PC-3 (cell line): Measurements from ENCODE around the gene CCDC24.

Source experiments
- CTCF ChIP-seq: fragments of 300-600 bp; sonication (generic); conservative IDR thresholded peaks from 2 replicates; pipeline ENCODE4 v1.5.1; 2017; ENCODE audit warnings: antibody characterized with exemption, low read depth, mild to moderate bottlenecking, low read length
- EZH2 ChIP-seq: fragments of 300-600 bp; sonication (generic); IDR thresholded peaks from one replicate; pipeline ENCODE4 v1.6.1; 2017; ENCODE audit warnings: antibody characterized with exemption, mild to moderate bottlenecking, low read length; ENCODE audit not compliant: unreplicated experiment
- EZH2phosphoT487 ChIP-seq: fragments of 300-600 bp; sonication (generic); IDR thresholded peaks from 2 replicates; pipeline ENCODE4 v1.6.1; 2018; ENCODE audit warnings: mild to moderate bottlenecking, antibody characterized with exemption, low read length, borderline replicate concordance

DNA sequence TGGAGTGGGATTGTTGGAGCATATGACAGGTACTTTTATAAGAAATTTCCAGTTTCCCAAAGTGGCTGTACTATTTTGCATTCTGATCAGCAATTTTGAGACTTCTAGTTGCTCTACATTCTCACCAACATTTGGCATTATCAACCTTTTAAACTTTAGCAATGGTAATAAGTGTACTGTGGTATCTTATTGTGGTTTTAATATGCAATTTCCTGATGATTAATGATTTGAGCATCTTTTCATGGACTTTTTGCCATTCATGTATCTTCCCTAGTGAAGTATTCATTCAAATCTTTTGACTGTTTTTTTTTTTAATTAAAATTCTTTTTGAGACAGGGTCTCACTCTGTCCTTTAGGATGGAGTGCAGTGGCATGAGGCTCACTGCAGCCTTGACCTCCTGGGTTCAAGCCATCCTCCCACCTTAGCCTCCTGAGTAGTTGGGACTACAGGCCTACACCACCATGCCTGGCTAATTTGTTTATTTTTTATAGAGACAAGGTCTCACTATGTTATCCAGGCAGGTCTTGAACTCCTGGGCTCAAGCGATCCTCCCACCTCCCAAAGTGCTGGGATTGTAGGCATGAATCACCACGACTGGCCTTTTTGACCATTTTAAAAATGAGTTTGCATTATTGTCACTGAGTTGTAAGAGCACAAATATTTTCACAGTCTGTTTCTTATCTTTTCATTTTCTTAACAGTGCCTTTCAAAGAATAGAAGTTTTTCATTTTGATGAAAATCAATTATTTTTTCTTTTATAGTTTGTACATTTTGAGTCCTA, 47.7 kb downstream of the CCDC24 start:
- TF ChIP-seq CTCF: no peak
- TF ChIP-seq EZH2: no peak
- TF ChIP-seq EZH2phosphoT487: no peak
